GM23248 (cell line): ENCODE measurements around the gene PAM. TPM values are rescaled to one million over a fixed set of nuclear protein-coding genes. Genes with fewer than 3 reads are reported as not detected.

Experiments
- DNase-seq: peaks from one replicate; pipeline ENCODE4 v3.0.0-alpha.2; 2015
- H2AFZ ChIP-seq: fragments of 200-600 bp; sonication (generic); 2 replicates; pipeline ENCODE4 v1.6.1; 2016; ENCODE audit warnings: antibody characterized with exemption
- H3F3A ChIP-seq: fragments of 200-600 bp; sonication (generic); 2 replicates; pipeline ENCODE4 v1.6.1; 2016; ENCODE audit warnings: mild to moderate bottlenecking, antibody characterized with exemption, mixed run types; ENCODE audit not compliant: insufficient read depth
- H3K27ac ChIP-seq: fragments of 200-600 bp; sonication (generic); 2 replicates; pipeline ENCODE4 v1.5.1; 2016; ENCODE audit warnings: mild to moderate bottlenecking
- H3K27me3 ChIP-seq: fragments of 200-600 bp; sonication (generic); replicated peaks from 2 replicates; pipeline ENCODE4 v1.6.1; 2016; ENCODE audit warnings: mild to moderate bottlenecking; ENCODE audit not compliant: insufficient read depth
- H3K36me3 ChIP-seq: fragments of 200-600 bp; sonication (generic); 2 replicates; pipeline ENCODE4 v1.6.1; 2016; ENCODE audit warnings: low read depth, mild to moderate bottlenecking
- H3K4me1 ChIP-seq: fragments of 200-600 bp; sonication (generic); 2 replicates; pipeline ENCODE4 v1.6.1; 2016; ENCODE audit warnings: mild to moderate bottlenecking; ENCODE audit not compliant: insufficient read depth
- H3K4me2 ChIP-seq: fragments of 200-600 bp; sonication (generic); one replicate; pipeline ENCODE4 v1.6.1; 2016; ENCODE audit warnings: mild to moderate bottlenecking; ENCODE audit not compliant: unreplicated experiment
- H3K4me3 ChIP-seq: fragments of 200-600 bp; sonication (generic); 2 replicates; pipeline ENCODE4 v1.5.1; 2016; ENCODE audit warnings: mild to moderate bottlenecking
- H3K79me2 ChIP-seq: fragments of 200-600 bp; sonication (generic); 2 replicates; pipeline ENCODE4 v1.6.1; 2016; ENCODE audit warnings: mild to moderate bottlenecking; ENCODE audit not compliant: insufficient read depth
- H3K9ac ChIP-seq: fragments of 200-600 bp; sonication (generic); 2 replicates; pipeline ENCODE4 v1.6.1; 2016; ENCODE audit warnings: mild to moderate bottlenecking
- H3K9me2 ChIP-seq: fragments of 200-600 bp; sonication (generic); 2 replicates; pipeline ENCODE4 v1.6.1; 2016; ENCODE audit warnings: mixed run types, mild to moderate bottlenecking, moderate library complexity; ENCODE audit not compliant: insufficient read depth
- H3K9me3 ChIP-seq: fragments of 200-600 bp; sonication (generic); one replicate; pipeline ENCODE4 v1.6.1; 2017; ENCODE audit warnings: low read depth
- H4K20me1 ChIP-seq: fragments of 200-600 bp; sonication (generic); 2 replicates; pipeline ENCODE4 v1.6.0; 2016; ENCODE audit not compliant: insufficient read depth
- EZH2 ChIP-seq: fragments of 200-600 bp; sonication (generic); IDR thresholded peaks from 2 replicates; pipeline ENCODE4 v1.6.1; 2018; ENCODE audit warnings: antibody characterized with exemption, mild to moderate bottlenecking; ENCODE audit not compliant: insufficient read depth, poor library complexity, severe bottlenecking
- EZH2phosphoT487 ChIP-seq: fragments of 200-600 bp; sonication (generic); IDR thresholded peaks from 2 replicates; pipeline ENCODE4 v1.6.1; 2018; ENCODE audit warnings: antibody characterized with exemption, moderate library complexity, mild to moderate bottlenecking, low read depth; ENCODE audit not compliant: insufficient read depth
- WGBS, 2 experiments: methylation state at CpG; one replicate each; pipeline ENCODE4 v1.1.6; 2015 to 2017; ENCODE audit warnings: low lambda C conversion rate in 2 of 2, low coverage in 1 of 2; ENCODE audit errors: missing lambda C conversion rate in 2 of 2; 5-methylcytosine and 5-hydroxymethylcytosine counted together
- in situ Hi-C: fragments of 300-500 bp; cut with MboI; formaldehyde crosslinking; loops from 2 replicates; pipeline ENCODE4 v1.15.0; 2020
- polyA plus RNA-seq: library from polyadenylated mRNA; unstranded; fragments of >200 nt; fragmentation: Nextera tagmentation; extraction: Ambion mirVana; gene quantifications from 2 replicates; pipeline ENCODE4 v1.2.1, GENCODE V29; 2016
- total RNA-seq: library from RNA; depleted of rRNA; stranded (reverse); fragments of >200 nt; shearing (Covaris generic); gene quantifications from 2 replicates; pipeline ENCODE4 v1.2.3, GENCODE V29; 2014

Gene PAM
- total and polyA plus RNA-seq, 2 experiments from 2014 or later, result 429 to 499 TPM

GRCh38 chr5:102845041-102845440, 89.9 kb downstream of the PAM start:
- no peaks in the 10 kb centered on the region for H3K9me3 ChIP-seq
- 79 to 82% methylated on average over 5 of the region's 5 CpGs for WGBS, 2 experiments
- 0 out of 2 replicates have a peak, but pooled peaks cover 4% of the 10 kb centered on the region for H3K36me3 ChIP-seq
- no peaks in the 10 kb centered on the region for H3K4me1 ChIP-seq
- H3K9ac ChIP-seq, result no peak overlapping the region
- DNase-seq, result no peak
- no peak overlapping the region for H3K4me2 ChIP-seq
- in situ Hi-C loops, result no loop called here
- no peaks in the 10 kb centered on the region for H3F3A ChIP-seq
- H3K4me3 ChIP-seq, result no peak overlapping the region
- no peaks in the 10 kb centered on the region for H4K20me1 ChIP-seq
- peaks cover 11% of the 10 kb centered on the region; the same call in 1 of the 2 replicates for H3K79me2 ChIP-seq
- no peak overlapping the region for H2AFZ ChIP-seq
- H3K9me2 ChIP-seq, result no peaks in the 10 kb centered on the region
- no peaks in the 10 kb centered on the region for H3K27me3 ChIP-seq
- no peak overlapping the region for H3K27ac ChIP-seq
- TF ChIP-seq EZH2phosphoT487 (no peak), EZH2 (no peak)

- no peak for DNase-seq
- H3K4me1 ChIP-seq, result peaks cover 17% of the 10 kb centered on the region
- H4K20me1 ChIP-seq, result no peaks in the 10 kb centered on the region
- H3K27me3 ChIP-seq, result no peaks in the 10 kb centered on the region
- H3K9ac ChIP-seq, result no peak overlapping the region
- H3K27ac ChIP-seq, result no peak overlapping the region
- H3F3A ChIP-seq, result peaks cover 13% of the 10 kb centered on the region
- no peak overlapping the region for H2AFZ ChIP-seq
- H3K9me2 ChIP-seq, result no peaks in the 10 kb centered on the region
- no peaks in the 10 kb centered on the region for H3K36me3 ChIP-seq
- 96 to 98% methylated on average over 7 of the region's 7 CpGs for whole genome bisulfite sequencing, 2 experiments
- no peak for TF ChIP-seq EZH2
- no peak for TF ChIP-seq EZH2phosphoT487
- in situ Hi-C loops, result no loop called here
- H3K9me3 ChIP-seq, result no peaks in the 10 kb centered on the region
- no peak overlapping the region for H3K4me3 ChIP-seq
- H3K79me2 ChIP-seq, result peaks cover 23% of the 10 kb centered on the region
- no peak overlapping the region for H3K4me2 ChIP-seq
Measured at GRCh38 chr5:102850503-102850902, 95.4 kb downstream of the PAM start.

- no peak overlapping the region for H2AFZ ChIP-seq
- no peak overlapping the region for H3K4me2 ChIP-seq
- H3K4me3 ChIP-seq, result no peak overlapping the region
- no peaks in the 10 kb centered on the region for H3K9me3 ChIP-seq
- no peaks in the 10 kb centered on the region for H3K9me2 ChIP-seq
- no peaks in the 10 kb centered on the region for H3K36me3 ChIP-seq
- in situ Hi-C loops, result no loop called here
- 76 to 77% methylated on average over 4 of the region's 4 CpGs for WGBS, 2 experiments
- TF ChIP-seq EZH2phosphoT487 (no peak), EZH2 (no peak)
- H3K27ac ChIP-seq, result no peak overlapping the region
- no peaks in the 10 kb centered on the region for H3K27me3 ChIP-seq
- no peak overlapping the region for H3K9ac ChIP-seq
- H3K79me2 ChIP-seq, result peaks cover 17% of the 10 kb centered on the region; the same call in 1 of the 2 replicates
- no peaks in the 10 kb centered on the region for H4K20me1 ChIP-seq
- peaks cover 44% of the 10 kb centered on the region for H3F3A ChIP-seq
- peak; percentile 47 for DNase-seq
- peaks cover 48% of the 10 kb centered on the region for H3K4me1 ChIP-seq
Measured at GRCh38 chr5:102853680-102854079, 98.6 kb downstream of the PAM start.

- H3K4me2 ChIP-seq, result peak overlapping the region; percentile 72
- no peak overlapping the region for H2AFZ ChIP-seq
- peaks cover 49% of the 10 kb centered on the region for H3F3A ChIP-seq
- peak overlapping the region; percentile 53 for H3K9ac ChIP-seq
- H3K4me3 ChIP-seq, result peak overlapping the region; percentile 45
- H3K4me1 ChIP-seq, result peaks cover 54% of the 10 kb centered on the region
- H3K9me3 ChIP-seq, result no peaks in the 10 kb centered on the region
- H3K27me3 ChIP-seq, result no peaks in the 10 kb centered on the region
- in situ Hi-C loops, result no loop called here
- H3K36me3 ChIP-seq, result no peaks in the 10 kb centered on the region
- no peaks in the 10 kb centered on the region for H3K9me2 ChIP-seq
- DNase-seq, result peak; percentile 52
- peaks cover 26% of the 10 kb centered on the region; the same call in 1 of the 2 replicates for H3K79me2 ChIP-seq
- 76 to 85% methylated on average over 4 of the region's 4 CpGs for WGBS, 2 experiments
- no peak for TF ChIP-seq EZH2
- TF ChIP-seq EZH2phosphoT487, result no peak
- H4K20me1 ChIP-seq, result no peaks in the 10 kb centered on the region
- H3K27ac ChIP-seq, result peak overlapping the region; percentile 94
Measured at GRCh38 chr5:102855681-102856388, 100.7 kb downstream of the PAM start.
